Gastroesophageal sphincter (tissue), 4 donors: ENCODE results near the gene CRYGD. TPM values are rescaled to one million over a fixed set of nuclear protein-coding genes. Genes with fewer than 3 reads are reported as not detected.

Source experiments
- ATAC-seq: fragments of 150-250 bp; one replicate; pipeline ENCODE4 v1.9.1; 2016; ENCODE audit warnings: mild to moderate bottlenecking, moderate library complexity
- H3K27ac ChIP-seq, 4 donors: fragments of 200-600 bp; sonication (generic) in 3 of 4; 1 replicate in 3 of 4; 2 replicates in 1 of 4; pipeline ENCODE4 v1.5.1; 2016 to 2019
- H3K27me3 ChIP-seq: fragments of 200-600 bp; sonication (generic); one replicate; pipeline ENCODE4 v1.5.1; 2019
- H3K36me3 ChIP-seq, 2 donors: fragments of 200-600 bp; sonication (generic); one replicate each; pipeline ENCODE4 v1.5.1; 2019; ENCODE audit warnings: control low read depth in 1 of 2
- H3K4me1 ChIP-seq, 3 donors: fragments of 200-600 bp; sonication (generic); 1 replicate in 2 of 3; 2 replicates in 1 of 3; pipeline ENCODE4 v1.5.1; 2016 to 2019; ENCODE audit warnings: control low read depth in 2 of 3
- H3K4me3 ChIP-seq, 2 donors: fragments of 200-600 bp; sonication (generic); one replicate each; pipeline ENCODE4 v1.5.1; 2019; ENCODE audit warnings: mild to moderate bottlenecking in 1 of 2, moderate library complexity in 1 of 2
- H3K9me3 ChIP-seq, 3 donors: fragments of 200-600 bp; sonication (generic); one replicate each; pipeline ENCODE4 v1.5.1; 2017 to 2019; ENCODE audit warnings: control low read depth in 2 of 3
- CTCF ChIP-seq, 4 experiments: fragments of 200-600 bp in 2 of 4; fragments of 450-650 bp in 2 of 4; sonication (generic) in 1 of 4; IDR thresholded peaks; one replicate each; pipeline ENCODE4 v1.5.1; 2017 to 2019; ENCODE audit warnings: antibody characterized with exemption in 4 of 4, mild to moderate bottlenecking in 2 of 4, moderate library complexity in 2 of 4
- EP300 ChIP-seq: sonication (generic); formaldehyde crosslinking; IDR thresholded peaks from one replicate; pipeline ENCODE4 v1.6.1; 2017; ENCODE audit warnings: antibody characterized with exemption, mild to moderate bottlenecking
- POLR2A ChIP-seq, 2 donors: fragments of 450-650 bp; IDR thresholded peaks; one replicate each; pipeline ENCODE4 v1.6.1; 2017; ENCODE audit warnings: antibody characterized with exemption in 2 of 2, mild to moderate bottlenecking in 2 of 2, moderate library complexity in 1 of 2
- POLR2AphosphoS5 ChIP-seq: sonication (generic); formaldehyde crosslinking; IDR thresholded peaks from one replicate; pipeline ENCODE4 v1.6.1; 2017; ENCODE audit warnings: antibody characterized with exemption
- WGBS, 2 donors: methylation state at CpG; one replicate each; pipeline ENCODE4 v1.1.5; 2018; ENCODE audit warnings: low coverage in 1 of 2; 5-methylcytosine and 5-hydroxymethylcytosine counted together
- total RNA-seq, 4 donors: library from RNA; depleted of rRNA; stranded (reverse); fragments of >200 nt; gene quantifications; one replicate each; pipeline ENCODE4 v1.1.0, GENCODE V29; 2016

CRYGD gene
- total RNA-seq, 4 donors from 2014 or later, result not detected

GRCh38 chr2:208130712-208131110, 6.4 kb upstream of the CRYGD start:
- ATAC-seq, result no peak
- peaks cover 16% of the 10 kb centered on the region for H3K27me3 ChIP-seq
- peaks cover 0 to 7% (median 0%) of the 10 kb centered on the region in 3 donors for H3K4me1 ChIP-seq
- H3K4me3 ChIP-seq, result no peak overlapping the region
- no peak overlapping the region for H3K27ac ChIP-seq
- H3K9me3 ChIP-seq, result no peaks in the 10 kb centered on the region
- 34 to 35% methylated on average over 4 to 6 of the region's 6 CpGs for WGBS, 2 donors
- TF ChIP-seq POLR2A (IDR thresholded peaks at IDR 0.05) (no peak), EP300 (no peak), POLR2AphosphoS5 (no peak), CTCF (IDR thresholded peaks at IDR 0.05) (no peak)
- H3K36me3 ChIP-seq, result no peaks in the 10 kb centered on the region

GRCh38 chr2:208129744-208130711, 5.7 kb upstream of the CRYGD start, which contains the start of gene CRYGC:
Gene CRYGC (minus strand): TSS chr2:208129828. CDS start chr2:208129792, 36 bp downstream.
- Histone ChIP-seq H3K4me3 (no peak within 1 kb of the TSS), H3K27ac (no peak within 1 kb of the TSS), H3K9me3 (no peaks in the 10 kb centered on the region), H3K36me3 (no peaks in the 10 kb centered on the region), H3K27me3 (peaks cover 19% of the 10 kb centered on the region), H3K4me1 (peaks cover 0 to under 1% (median 0%) of the 10 kb centered on the region in 3 donors)
- TF ChIP-seq EP300, result no peak
- no peak for TF ChIP-seq POLR2A (IDR thresholded peaks at IDR 0.05)
- no peak for TF ChIP-seq CTCF (IDR thresholded peaks at IDR 0.05)
- TF ChIP-seq POLR2AphosphoS5, result no peak
- 61 to 75% methylated on average over 6 to 18 of the region's 19 CpGs for WGBS, 2 donors
- ATAC-seq, result no peak

GRCh38 chr2:208128136-208128535, 3.8 kb upstream of the CRYGD start:
- 88 to 94% methylated on average over 5 of the region's 12 CpGs for WGBS, 2 donors
- H3K9me3 ChIP-seq, result no peaks in the 10 kb centered on the region

GRCh38 chr2:208127090-208127489, 2.8 kb upstream of the CRYGD start:
- peaks cover 41% of the 10 kb centered on the region for H3K27me3 ChIP-seq
- TF ChIP-seq EP300 (no peak), POLR2AphosphoS5 (no peak)
- H3K9me3 ChIP-seq, result no peaks in the 10 kb centered on the region
- no peaks in the 10 kb centered on the region for H3K36me3 ChIP-seq
- no peak overlapping the region for H3K4me3 ChIP-seq
- ATAC-seq, result no peak
- no peak overlapping the region for H3K27ac ChIP-seq
- WGBS, 2 donors, result 83 to 94% methylated on average over 4 of the region's 4 CpGs
- H3K4me1 ChIP-seq, result peaks cover 0 to 8% (median 4%) of the 10 kb centered on the region in 3 donors

More at GRCh38 chr2:208128136-208128535, 3.8 kb upstream of the CRYGD start:
- ATAC-seq, result no peak
- Histone ChIP-seq H3K4me3 (no peak overlapping the region), H3K4me1 (peaks cover 0 to 8% (median 4%) of the 10 kb centered on the region in 3 donors), H3K27ac (no peak overlapping the region), H3K27me3 (peaks cover 36% of the 10 kb centered on the region), H3K36me3 (no peaks in the 10 kb centered on the region)
- TF ChIP-seq POLR2AphosphoS5 (no peak), EP300 (no peak), CTCF (IDR thresholded peaks at IDR 0.05) (no peak), POLR2A (IDR thresholded peaks at IDR 0.05) (no peak)

GRCh38 chr2:208125251-208125650, 927 bp upstream of the CRYGD start:
- H3K36me3 ChIP-seq, result no peaks in the 10 kb centered on the region
- H3K4me3 ChIP-seq, result no peak overlapping the region
- no peaks in the 10 kb centered on the region for H3K9me3 ChIP-seq
- no peak for ATAC-seq
- WGBS, 2 donors, result 83 to 88% methylated on average over 4 of the region's 4 CpGs
- TF ChIP-seq CTCF (IDR thresholded peaks at IDR 0.05) (no peak), EP300 (no peak), POLR2AphosphoS5 (no peak), POLR2A (IDR thresholded peaks at IDR 0.05) (no peak)
- peaks cover 0 to 8% (median 4%) of the 10 kb centered on the region in 3 donors for H3K4me1 ChIP-seq
- peaks cover 41% of the 10 kb centered on the region for H3K27me3 ChIP-seq
- H3K27ac ChIP-seq, result no peak overlapping the region
